ENCODE measurements around the gene SLAMF1.
"Not testable (repeated sequence)": the region's sequence is repeated elsewhere in the genome, so short reads cannot be mapped to it uniquely, and the experiment has no call there.

The SLAMF1 gene

GRCh38 chr1:160588468-160588867 is 58.4 kb downstream of the SLAMF1 start:
- DNase-seq = no peak

- DNase-seq = no peak
Measured at GRCh38 chr1:160584784-160585183, 62.1 kb downstream of the SLAMF1 start.

- DNase-seq = not testable (repeated sequence)
Measured at GRCh38 chr1:160582976-160583375, 63.9 kb downstream of the SLAMF1 start.

GRCh38 chr1:160581961-160582360 is 64.9 kb downstream of the SLAMF1 start:
- no peak for DNase-seq

- DNase-seq = no peak
Measured at GRCh38 chr1:160580221-160580812, 66.5 kb downstream of the SLAMF1 start.

GRCh38 chr1:160579216-160579701 is 67.6 kb downstream of the SLAMF1 start, which contains the start of gene CD84:
Gene CD84 (minus strand): TSS chr1:160579496. CDS start chr1:160579437, 59 bp downstream.
- DNase-seq = no peak

GRCh38 chr1:160578525-160579191 is 68.2 kb downstream of the SLAMF1 start:
- no peak for DNase-seq

- DNase-seq = no peak
Measured at GRCh38 chr1:160578175-160578524, 68.7 kb downstream of the SLAMF1 start.

- no peak for DNase-seq
Measured at GRCh38 chr1:160577671-160578070, 69.2 kb downstream of the SLAMF1 start.

- no peak for DNase-seq
Measured at GRCh38 chr1:160576884-160577283, 70.0 kb downstream of the SLAMF1 start.

- DNase-seq = no peak
Measured at GRCh38 chr1:160576390-160576789, 70.5 kb downstream of the SLAMF1 start.

- DNase-seq = no peak
Measured at GRCh38 chr1:160575112-160575664, 71.7 kb downstream of the SLAMF1 start.

- no peak for DNase-seq
Measured at GRCh38 chr1:160570840-160571239, 76.0 kb downstream of the SLAMF1 start.

GRCh38 chr1:160569806-160570205 is 77.0 kb downstream of the SLAMF1 start:
- no peak for DNase-seq

GRCh38 chr1:160567858-160568682 is 78.8 kb downstream of the SLAMF1 start:
- DNase-seq = no peak

GRCh38 chr1:160567341-160567740 is 79.5 kb downstream of the SLAMF1 start:
- no peak for DNase-seq

- no peak for DNase-seq
Measured at GRCh38 chr1:160565564-160565963, 81.3 kb downstream of the SLAMF1 start.

GRCh38 chr1:160563230-160563629 is 83.6 kb downstream of the SLAMF1 start:
- DNase-seq = not testable (repeated sequence)

GRCh38 chr1:160562745-160563144 is 84.1 kb downstream of the SLAMF1 start:
- not testable (repeated sequence) for DNase-seq

GRCh38 chr1:160560806-160561205 is 86.0 kb downstream of the SLAMF1 start:
- DNase-seq = no peak

GRCh38 chr1:160560045-160560705 is 86.7 kb downstream of the SLAMF1 start:
- DNase-seq = no peak

- DNase-seq = not testable (repeated sequence)
Measured at GRCh38 chr1:160559437-160559836, 87.4 kb downstream of the SLAMF1 start.
